Transverse colon (tissue), 4 donors: Measurements from ENCODE around the gene LDHAL6B.

Experiments
- CTCF ChIP-seq, 5 experiments: fragments of 200-600 bp in 3 of 5; fragments of 450-650 bp in 2 of 5; sonication (generic) in 3 of 5; IDR thresholded peaks; 1 replicate in 2 of 5; 2 replicates in 3 of 5; pipeline ENCODE4 v1.5.1; 2016 to 2017; ENCODE audit warnings: antibody characterized with exemption in 5 of 5, inconsistent platforms in 3 of 5, mild to moderate bottlenecking in 2 of 5, moderate library complexity in 1 of 5
- POLR2A ChIP-seq: fragments of 450-650 bp; IDR thresholded peaks from one replicate; pipeline ENCODE4 v1.6.1; 2016; ENCODE audit warnings: antibody characterized with exemption, mild to moderate bottlenecking, moderate library complexity
- POLR2AphosphoS5 ChIP-seq, 3 donors: sonication (generic); formaldehyde crosslinking; IDR thresholded peaks; one replicate each; pipeline ENCODE4 v1.6.1; 2016; ENCODE audit warnings: antibody characterized with exemption in 3 of 3

GRCh38 chr15:59208613-59209249 is 2.1 kb downstream of the LDHAL6B start:
- TF ChIP-seq CTCF (IDR thresholded peaks at IDR 0.05) (no peak), POLR2A (no peak), POLR2AphosphoS5 (IDR thresholded peaks at IDR 0.05) (no peak)
